Measurements from ENCODE around the gene TFPI. TPM values are rescaled to one million over a fixed set of nuclear protein-coding genes. Genes with fewer than 3 reads are reported as not detected.
"Not testable (repeated sequence)": the region's sequence is repeated elsewhere in the genome, so short reads cannot be mapped to it uniquely, and the experiment has no call there.

Gene TFPI
- total RNA-seq, 5 donors from 2014 or later (not counting 1 experiment from before 2014, with no cell fraction given), result 0.47 to 1.5 (median 1.0) TPM

DNA sequence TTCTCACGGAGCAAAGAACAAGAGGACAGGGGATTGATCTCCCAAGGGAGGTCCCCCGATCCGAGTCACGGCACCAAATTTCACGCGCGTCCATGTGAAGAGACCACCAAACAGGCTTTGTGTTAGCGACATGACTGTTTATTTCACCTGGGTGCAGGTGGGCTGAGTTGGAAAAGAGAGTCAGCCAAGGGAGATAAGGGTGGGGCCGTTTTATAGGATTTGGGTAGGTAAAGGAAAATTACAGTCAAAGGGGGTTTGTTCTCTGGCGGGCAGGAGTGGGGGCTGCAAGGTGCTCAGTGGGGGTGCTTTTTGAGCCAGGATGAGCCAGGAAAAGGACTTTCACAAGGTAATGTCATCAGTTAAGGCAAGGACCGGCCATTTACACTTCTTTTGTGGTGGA lies 11.4 kb upstream of the TFPI start:
- H3K27ac Mint-ChIP-seq; H3K27me3 Mint-ChIP-seq; DNase-seq; H3K9me3 ChIP-seq; ATAC-seq (replicated peaks in 1 of 4); POLR2A ChIA-PET; H3K9me3 Mint-ChIP-seq; H3K27ac ChIP-seq (ENCODE audit: low read length); H3K4me1 ChIP-seq (ENCODE audit: control insufficient read depth in 1 of 2, extremely low read depth in 1 of 2, insufficient read depth in 2 of 2, low read length in 2 of 2); H3K4me3 Mint-ChIP-seq; CTCF ChIA-PET; H3K27me3 ChIP-seq (replicated peaks in 1 of 2; ENCODE audit: control insufficient read depth in 2 of 2, extremely low read depth in 1 of 2, insufficient read depth in 2 of 2, low read length in 1 of 2); H3K4me3 ChIP-seq (ENCODE audit: control insufficient read depth in 1 of 2, extremely low read depth in 1 of 2, low read length in 1 of 2); H3K36me3 Mint-ChIP-seq; H3K4me1 Mint-ChIP-seq; H3K36me3 ChIP-seq (ENCODE audit: control insufficient read depth in 2 of 2, extremely low read depth in 1 of 2, insufficient read depth in 1 of 2, low read length in 1 of 2): not testable (repeated sequence)
- 90% methylated on average over 8 of the region's 11 CpGs for WGBS (ENCODE audit: insufficient coverage)

DNA sequence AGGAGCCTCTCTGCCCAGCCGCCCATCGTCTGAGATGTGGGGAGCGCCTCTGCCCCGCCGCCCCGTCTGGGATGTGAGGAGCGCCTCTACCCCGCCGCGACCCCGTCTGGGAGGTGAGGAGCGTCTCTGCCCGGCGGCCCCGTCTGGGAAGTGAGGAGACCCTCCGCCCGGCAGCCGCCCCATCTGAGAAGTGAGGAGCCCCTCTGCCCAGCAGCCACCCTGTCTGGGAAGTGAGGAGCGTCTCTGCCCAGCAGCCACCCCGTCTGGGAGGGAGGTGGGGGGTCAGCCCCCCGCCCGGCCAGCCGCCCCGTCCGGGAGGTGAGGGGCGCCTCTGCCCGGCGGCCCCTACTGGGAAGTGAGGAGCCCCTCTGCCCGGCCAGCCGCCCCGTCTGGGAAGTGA lies 2.3 kb upstream of the TFPI start:
- POLR2A ChIA-PET; ATAC-seq (replicated peaks in 1 of 4); H3K4me1 Mint-ChIP-seq; H3K27me3 ChIP-seq (replicated peaks in 1 of 2; ENCODE audit: control insufficient read depth in 2 of 2, extremely low read depth in 1 of 2, insufficient read depth in 2 of 2, low read length in 1 of 2); DNase-seq; H3K9me3 ChIP-seq; H3K27ac ChIP-seq (ENCODE audit: low read length); H3K4me3 ChIP-seq (ENCODE audit: control insufficient read depth in 1 of 2, extremely low read depth in 1 of 2, low read length in 1 of 2); H3K27ac Mint-ChIP-seq; H3K4me1 ChIP-seq (ENCODE audit: control insufficient read depth in 1 of 2, extremely low read depth in 1 of 2, insufficient read depth in 2 of 2, low read length in 2 of 2); H3K36me3 Mint-ChIP-seq; H3K36me3 ChIP-seq (ENCODE audit: control insufficient read depth in 2 of 2, extremely low read depth in 1 of 2, insufficient read depth in 1 of 2, low read length in 1 of 2); H3K9me3 Mint-ChIP-seq; H3K27me3 Mint-ChIP-seq; H3K4me3 Mint-ChIP-seq; CTCF ChIA-PET: not testable (repeated sequence)
- WGBS (ENCODE audit: insufficient coverage), result 95% methylated on average over 27 of the region's 31 CpGs

DNA sequence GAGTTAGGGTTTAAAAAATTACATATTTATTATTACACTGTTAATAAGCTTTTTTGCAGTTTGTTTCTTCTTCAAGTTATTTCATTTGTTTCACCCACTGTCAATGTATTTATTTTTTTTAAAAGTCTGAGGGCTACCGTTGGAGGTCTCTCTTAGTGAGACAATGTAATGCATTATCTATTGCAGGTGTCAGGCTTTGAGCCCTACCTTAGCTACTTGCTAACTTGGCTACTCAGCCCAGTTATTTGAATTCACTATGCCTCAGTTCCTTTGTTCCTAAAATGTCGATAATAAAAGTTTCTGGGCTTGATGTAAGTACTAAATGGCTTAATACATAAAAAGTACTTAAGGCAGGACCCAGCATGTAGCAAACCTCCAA lies 458 bp upstream of the TFPI start:
- no peaks in the 10 kb centered on the region for H3K9me3 ChIP-seq
- ChIA-PET POLR2A (no interaction called here), CTCF (no interaction called here)
- ATAC-seq (replicated peaks in 1 of 4) (no peak), DNase-seq (no peak)
- H3K27me3 ChIP-seq (replicated peaks in 1 of 2; ENCODE audit: control insufficient read depth in 2 of 2, extremely low read depth in 1 of 2, insufficient read depth in 2 of 2, low read length in 1 of 2), result no peaks in the 10 kb centered on the region
- no peak overlapping the region for H3K4me3 ChIP-seq (ENCODE audit: control insufficient read depth in 1 of 2, extremely low read depth in 1 of 2, low read length in 1 of 2)
- H3K27ac ChIP-seq (ENCODE audit: low read length), result no peak overlapping the region
- peaks cover 0 to 9% of the 10 kb centered on the region in 2 experiments for H3K4me1 ChIP-seq (ENCODE audit: control insufficient read depth in 1 of 2, extremely low read depth in 1 of 2, insufficient read depth in 2 of 2, low read length in 2 of 2)
- H3K36me3 ChIP-seq (ENCODE audit: control insufficient read depth in 2 of 2, extremely low read depth in 1 of 2, insufficient read depth in 1 of 2, low read length in 1 of 2), result no peaks in the 10 kb centered on the region
- Mint-ChIP-seq H3K27ac (no peak overlapping the region), H3K4me1 (peaks cover 5 to 6% (median 6%) of the 10 kb centered on the region in 3 donors), H3K36me3 (no peaks in the 10 kb centered on the region), H3K4me3 (peak overlapping the region in 1 of 3 donors; percentile 61), H3K9me3 (no peaks in the 10 kb centered on the region), H3K27me3 (peaks cover 3 to 4% of the 10 kb centered on the region in 2 donors)
- no CpG with 5 or more reads among the region's 2 CpGs for WGBS (ENCODE audit: insufficient coverage)

DNA sequence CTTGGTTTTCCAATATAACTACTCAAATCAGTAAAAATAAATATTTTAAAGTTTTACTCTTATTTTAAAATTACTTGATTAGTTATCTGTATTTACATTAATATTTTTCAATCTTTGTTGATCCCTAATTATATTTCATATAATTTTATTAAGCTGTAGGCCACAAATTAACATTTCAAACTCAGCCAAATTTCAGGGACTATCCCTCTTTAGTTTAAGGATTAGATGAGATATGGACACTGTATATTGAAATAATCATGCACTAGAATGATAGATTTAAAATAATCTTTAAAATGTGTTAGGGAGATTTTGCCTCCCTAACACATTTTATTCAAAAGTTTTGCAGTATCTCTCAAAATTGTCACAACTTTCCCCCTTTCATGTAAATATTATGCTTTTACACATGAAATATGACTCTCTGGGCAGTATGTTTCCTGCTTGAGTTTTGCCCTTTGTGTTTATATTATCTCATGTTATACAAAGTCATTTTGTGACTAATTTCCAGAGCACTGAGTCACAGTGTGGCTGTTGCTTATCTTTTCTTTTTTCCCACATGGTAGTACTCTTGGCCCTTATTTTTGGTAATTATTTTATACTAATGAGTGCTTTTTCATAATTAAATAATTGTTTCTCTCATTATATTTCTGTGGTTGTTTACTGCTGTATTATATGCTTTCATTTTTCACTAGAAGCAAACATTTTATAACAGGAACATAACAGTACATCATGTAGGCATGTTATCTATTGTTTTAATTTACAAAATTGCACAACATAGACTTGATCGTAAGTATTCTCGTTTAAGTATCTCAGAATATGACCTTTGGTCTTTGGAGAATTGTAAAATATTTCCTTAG lies 1.2 kb downstream of the TFPI start:
- H3K9me3 ChIP-seq, result no peaks in the 10 kb centered on the region
- H3K9me3 Mint-ChIP-seq, result no peaks in the 10 kb centered on the region
- no peak for DNase-seq

DNA sequence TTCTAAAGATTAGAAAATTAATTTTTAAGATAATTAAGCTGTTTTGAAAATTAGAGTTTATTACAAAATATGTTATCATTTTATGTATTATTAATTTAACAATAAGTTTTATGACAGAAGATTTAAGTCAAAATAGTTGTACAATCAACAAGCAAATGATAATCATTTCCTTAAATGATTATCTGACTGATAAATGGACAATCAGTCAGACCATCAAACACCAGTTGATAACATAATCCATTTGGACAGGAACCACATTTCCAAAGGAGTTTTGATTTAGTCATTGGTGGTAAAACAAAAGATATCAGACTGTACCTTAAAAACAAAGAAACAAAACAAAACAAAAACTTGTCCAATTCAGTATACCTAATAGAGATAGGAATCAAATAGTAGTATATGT lies 1.9 kb downstream of the TFPI start:
- DNase-seq (no peak), ATAC-seq (replicated peaks in 1 of 4) (no peak)
- no peaks in the 10 kb centered on the region for H3K9me3 Mint-ChIP-seq
- Histone ChIP-seq H3K9me3 (no peaks in the 10 kb centered on the region), H3K4me1 (ENCODE audit: control insufficient read depth in 1 of 2, extremely low read depth in 1 of 2, insufficient read depth in 2 of 2, low read length in 2 of 2) (peaks cover 0 to 9% of the 10 kb centered on the region in 2 experiments), H3K36me3 (ENCODE audit: control insufficient read depth in 2 of 2, extremely low read depth in 1 of 2, insufficient read depth in 1 of 2, low read length in 1 of 2) (no peaks in the 10 kb centered on the region), H3K4me3 (ENCODE audit: control insufficient read depth in 1 of 2, extremely low read depth in 1 of 2, low read length in 1 of 2) (no peak overlapping the region), H3K27ac (ENCODE audit: low read length) (no peak overlapping the region), H3K27me3 (replicated peaks in 1 of 2; ENCODE audit: control insufficient read depth in 2 of 2, extremely low read depth in 1 of 2, insufficient read depth in 2 of 2, low read length in 1 of 2) (no peaks in the 10 kb centered on the region)
- peaks cover 5 to 6% (median 6%) of the 10 kb centered on the region in 3 donors for H3K4me1 Mint-ChIP-seq
- H3K4me3 Mint-ChIP-seq, result no peak overlapping the region
- no peak overlapping the region for H3K27ac Mint-ChIP-seq
- H3K36me3 Mint-ChIP-seq, result no peaks in the 10 kb centered on the region
- H3K27me3 Mint-ChIP-seq, result peaks cover 3 to 4% of the 10 kb centered on the region in 2 donors
- ChIA-PET POLR2A (no interaction called here), CTCF (no interaction called here)

More for the DNA sequence above, 1.2 kb downstream of the TFPI start:
- H3K27me3 ChIP-seq (replicated peaks in 1 of 2; ENCODE audit: control insufficient read depth in 2 of 2, extremely low read depth in 1 of 2, insufficient read depth in 2 of 2, low read length in 1 of 2), result no peaks in the 10 kb centered on the region
- ChIA-PET CTCF (no interaction called here), POLR2A (no interaction called here)
- H3K36me3 ChIP-seq (ENCODE audit: control insufficient read depth in 2 of 2, extremely low read depth in 1 of 2, insufficient read depth in 1 of 2, low read length in 1 of 2), result no peaks in the 10 kb centered on the region
- H3K4me3 ChIP-seq (ENCODE audit: control insufficient read depth in 1 of 2, extremely low read depth in 1 of 2, low read length in 1 of 2), result no peak overlapping the region
- H3K27me3 Mint-ChIP-seq, result peaks cover 3 to 4% of the 10 kb centered on the region in 2 donors
- H3K4me1 Mint-ChIP-seq, result peaks cover 5 to 6% (median 6%) of the 10 kb centered on the region in 3 donors
- H3K4me1 ChIP-seq (ENCODE audit: control insufficient read depth in 1 of 2, extremely low read depth in 1 of 2, insufficient read depth in 2 of 2, low read length in 2 of 2), result peaks cover 0 to 9% of the 10 kb centered on the region in 2 experiments
- H3K4me3 Mint-ChIP-seq, result no peak overlapping the region
- H3K27ac Mint-ChIP-seq, result no peak overlapping the region
- H3K36me3 Mint-ChIP-seq, result no peaks in the 10 kb centered on the region
- WGBS (ENCODE audit: insufficient coverage), result no CpG with 5 or more reads among the region's 2 CpGs
- no peak for ATAC-seq (replicated peaks in 1 of 4)
- H3K27ac ChIP-seq (ENCODE audit: low read length), result no peak overlapping the region

DNA sequence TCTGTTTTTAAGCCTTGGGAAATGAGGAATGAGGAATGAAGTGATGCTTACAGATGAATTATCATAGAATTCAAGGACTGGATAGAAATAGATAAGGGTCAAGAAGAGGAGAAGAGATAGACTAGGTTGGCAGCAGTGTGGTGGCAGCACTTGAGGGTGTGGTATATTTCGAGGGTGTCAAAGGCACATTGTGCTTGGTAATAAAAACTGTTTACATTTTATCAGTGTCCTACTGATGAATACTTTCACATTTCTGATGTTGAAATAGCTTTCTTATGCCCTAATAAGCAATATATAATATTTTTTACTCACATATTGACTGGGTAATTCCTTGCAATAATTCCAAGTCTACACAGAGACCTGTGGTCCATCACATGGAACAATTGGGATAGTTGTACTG lies 3.4 kb downstream of the TFPI start:
- no peaks in the 10 kb centered on the region for H3K36me3 ChIP-seq (ENCODE audit: control insufficient read depth in 2 of 2, extremely low read depth in 1 of 2, insufficient read depth in 1 of 2, low read length in 1 of 2)
- no peak overlapping the region for H3K27ac ChIP-seq (ENCODE audit: low read length)
- no peak overlapping the region for H3K4me3 Mint-ChIP-seq
- H3K4me3 ChIP-seq (ENCODE audit: control insufficient read depth in 1 of 2, extremely low read depth in 1 of 2, low read length in 1 of 2), result no peak overlapping the region
- ATAC-seq (replicated peaks in 1 of 4) (no peak), DNase-seq (no peak)
- peaks cover 5 to 6% (median 6%) of the 10 kb centered on the region in 3 donors for H3K4me1 Mint-ChIP-seq
- no peak overlapping the region for H3K27ac Mint-ChIP-seq
- no peaks in the 10 kb centered on the region for H3K9me3 Mint-ChIP-seq
- POLR2A ChIA-PET, result no interaction called here
- no peaks in the 10 kb centered on the region for H3K27me3 ChIP-seq (replicated peaks in 1 of 2; ENCODE audit: control insufficient read depth in 2 of 2, extremely low read depth in 1 of 2, insufficient read depth in 2 of 2, low read length in 1 of 2)
- peaks cover 3 to 4% of the 10 kb centered on the region in 2 donors for H3K27me3 Mint-ChIP-seq
- WGBS (ENCODE audit: insufficient coverage), result no CpG with 5 or more reads among the region's 1 CpG
- CTCF ChIA-PET, result no interaction called here
- H3K4me1 ChIP-seq (ENCODE audit: control insufficient read depth in 1 of 2, extremely low read depth in 1 of 2, insufficient read depth in 2 of 2, low read length in 2 of 2), result peaks cover 0 to 9% of the 10 kb centered on the region in 2 experiments
- no peaks in the 10 kb centered on the region for H3K9me3 ChIP-seq
- H3K36me3 Mint-ChIP-seq, result no peaks in the 10 kb centered on the region

Data from T-cell (primary cell).